OCI-LY7 (cell line): Measurements from ENCODE around the gene BTAF1. TPM values are rescaled to one million over a fixed set of nuclear protein-coding genes. Genes with fewer than 3 reads are reported as not detected.

ENCODE experiments used
- BruUV-seq: library from RNA; stranded (reverse); fragments of 400-500 nt; replicated peaks from 2 replicates; lab custom pipeline; 2021; lab: Mats Ljungman, UMichigan
- CTCF ChIA-PET: fragments of 300-600 bp; sonication (Branson Sonifier 250); formaldehyde crosslinking; loops from one replicate; lab custom pipeline; 2022; ENCODE audit warnings: antibody characterized with exemption; ENCODE audit not compliant: unreplicated experiment; lab: Charles Lee
- POLR2A ChIA-PET: fragments of 300-600 bp; sonication (Branson Sonifier 250); formaldehyde crosslinking; loops from one replicate; lab custom pipeline; 2022; ENCODE audit warnings: antibody characterized with exemption; lab: Charles Lee
- DNase-seq: peaks from one replicate; pipeline ENCODE4 v3.0.0-alpha.2; 2015; ENCODE audit warnings: low spot score
- H2AFZ ChIP-seq: fragments of 200-600 bp; sonication (generic), shearing (Covaris generic); 2 replicates; pipeline ENCODE4 v1.6.1; 2014; ENCODE audit warnings: mild to moderate bottlenecking, antibody characterized with exemption, low read length, moderate library complexity
- H3K27ac ChIP-seq: fragments of 200-600 bp; sonication (generic); 2 replicates; pipeline ENCODE4 v1.5.1; 2014; ENCODE audit warnings: mixed run types, low read depth, mild to moderate bottlenecking, moderate library complexity, low read length, inconsistent platforms; ENCODE audit not compliant: poor library complexity, severe bottlenecking
- H3K36me3 ChIP-seq: fragments of 200-600 bp; sonication (generic); 2 replicates; pipeline ENCODE4 v1.6.1; 2014; ENCODE audit warnings: mild to moderate bottlenecking, antibody characterized with exemption, low read length, moderate library complexity, mixed read lengths; ENCODE audit not compliant: insufficient read depth
- H3K4me1 ChIP-seq: fragments of 200-600 bp; sonication (generic); 2 replicates; pipeline ENCODE4 v1.5.1; 2014; ENCODE audit warnings: mild to moderate bottlenecking, low read length; ENCODE audit not compliant: insufficient read depth, poor library complexity, severe bottlenecking
- H3K4me2 ChIP-seq: fragments of 200-600 bp; sonication (generic); 2 replicates; pipeline ENCODE4 v1.6.1; 2014; ENCODE audit warnings: mild to moderate bottlenecking, low read length
- H3K4me3 ChIP-seq: fragments of 200-600 bp; sonication (generic); 2 replicates; pipeline ENCODE4 v1.5.1; 2014; ENCODE audit warnings: mild to moderate bottlenecking, low read depth, low read length; ENCODE audit not compliant: poor library complexity, severe bottlenecking
- H3K79me2 ChIP-seq: fragments of 200-600 bp; sonication (generic); 2 replicates; pipeline ENCODE4 v1.6.1; 2016; ENCODE audit warnings: low read depth, mild to moderate bottlenecking, low read length, moderate library complexity, mixed read lengths; ENCODE audit not compliant: insufficient read depth
- H3K9me2 ChIP-seq: fragments of 200-600 bp; sonication (generic); 2 replicates; pipeline ENCODE4 v1.6.1; 2016; ENCODE audit warnings: mild to moderate bottlenecking, low read length, mixed read lengths; ENCODE audit not compliant: insufficient read depth
- H3K9me3 ChIP-seq: fragments of 200-600 bp; sonication (generic); 2 replicates; pipeline ENCODE4 v1.6.1; 2014; ENCODE audit warnings: mild to moderate bottlenecking, mixed run types, low read length, mixed read lengths
- H4K20me1 ChIP-seq: fragments of 200-600 bp; sonication (generic); 2 replicates; pipeline ENCODE4 v1.6.1; 2014; ENCODE audit warnings: mild to moderate bottlenecking, antibody characterized with exemption, low read length, moderate library complexity, mixed read lengths; ENCODE audit not compliant: insufficient read depth
- EZH2phosphoT487 ChIP-seq: fragments of 200-600 bp; sonication (generic); IDR thresholded peaks from 2 replicates; pipeline ENCODE4 v1.6.1; 2018; ENCODE audit warnings: low read depth, borderline replicate concordance, mild to moderate bottlenecking, mixed run types, antibody characterized with exemption, low read length, moderate library complexity, mixed read lengths
- intact Hi-C: fragments of 100-400 bp; cut with micrococcal nuclease; formaldehyde crosslinking; loops from one replicate; pipeline ENCODE4 v1.10.0; 2022; ENCODE audit not compliant: unreplicated experiment
- total RNA-seq, 2 experiments: library from RNA; depleted of rRNA in 1 of 2; stranded (reverse); fragments of >200 nt in 1 of 2; shearing (Covaris generic) in 1 of 2; gene quantifications; 2 replicates each; pipeline ENCODE4 v1.2.3, GENCODE V29; 2014 to 2022
- TF ChIP-seq, protein P1 (sequence below): fragments of 200-600 bp; sonication (generic); conservative IDR thresholded peaks from 2 replicates; pipeline ENCODE4 v1.5.1; 2014; ENCODE audit warnings: mild to moderate bottlenecking, antibody characterized with exemption, low read length, moderate library complexity, mixed read lengths

The BTAF1 gene
- total RNA-seq, 2 experiments from 2014 or later = 65.1 to 95.6 TPM

DNA sequence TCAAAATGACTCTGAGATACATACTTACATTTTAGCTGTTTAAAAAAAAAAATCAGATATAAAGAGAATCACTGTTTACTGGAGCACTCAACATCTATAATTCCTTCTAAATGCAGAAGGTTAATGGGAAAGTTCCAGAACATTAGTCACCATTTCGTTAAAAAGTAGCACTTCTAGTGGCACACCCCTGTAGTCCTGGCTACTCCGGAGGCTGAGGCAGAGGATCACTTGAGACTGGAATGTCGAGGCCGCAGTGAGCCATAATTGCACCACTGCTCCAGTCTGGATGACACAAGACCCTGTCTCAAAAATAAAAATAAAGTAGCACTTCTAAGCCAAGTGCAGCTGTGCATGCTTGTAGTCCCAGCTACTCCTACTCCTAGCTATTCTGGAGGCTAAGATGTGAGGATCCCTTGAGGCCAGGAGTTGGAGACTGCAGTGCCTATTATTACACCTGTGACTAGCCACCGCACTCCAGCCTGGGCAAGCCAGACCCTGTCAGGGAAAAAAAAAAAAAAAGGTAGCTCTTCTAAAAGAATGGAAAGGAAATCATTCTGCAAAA is 16.5 kb upstream of the BTAF1 start:
- peaks cover 9% of the 10 kb centered on the region; the same call in 1 of the 2 replicates for H3K79me2 ChIP-seq
- H3K9me2 ChIP-seq = no peaks in the 10 kb centered on the region
- no peak overlapping the region for H2AFZ ChIP-seq
- intact Hi-C loops = loop anchor here (5.0 kb wide), 1 partner anchor 500 kb away; no protein-coding TSS in a partner anchor
- H3K9me3 ChIP-seq = no peaks in the 10 kb centered on the region
- DNase-seq = no peak
- ChIA-PET POLR2A (interaction anchor here (0.7 to 2.2 kb wide), 6 partner anchors 16 to 137 kb away, joined by 3 to 13 read pairs (median 4); partner anchors contain the start of gene BTAF1), CTCF (interaction anchor here (0.6 kb wide), 2 partner anchors 14 to 521 kb away, joined by 5 read pairs; no protein-coding TSS in a partner anchor)
- BruUV-seq = no TSS peak
- peaks cover 19% of the 10 kb centered on the region for H3K4me1 ChIP-seq
- H4K20me1 ChIP-seq = no peaks in the 10 kb centered on the region
- TF ChIP-seq EZH2phosphoT487 = no peak
- TF ChIP-seq, protein P1, sequence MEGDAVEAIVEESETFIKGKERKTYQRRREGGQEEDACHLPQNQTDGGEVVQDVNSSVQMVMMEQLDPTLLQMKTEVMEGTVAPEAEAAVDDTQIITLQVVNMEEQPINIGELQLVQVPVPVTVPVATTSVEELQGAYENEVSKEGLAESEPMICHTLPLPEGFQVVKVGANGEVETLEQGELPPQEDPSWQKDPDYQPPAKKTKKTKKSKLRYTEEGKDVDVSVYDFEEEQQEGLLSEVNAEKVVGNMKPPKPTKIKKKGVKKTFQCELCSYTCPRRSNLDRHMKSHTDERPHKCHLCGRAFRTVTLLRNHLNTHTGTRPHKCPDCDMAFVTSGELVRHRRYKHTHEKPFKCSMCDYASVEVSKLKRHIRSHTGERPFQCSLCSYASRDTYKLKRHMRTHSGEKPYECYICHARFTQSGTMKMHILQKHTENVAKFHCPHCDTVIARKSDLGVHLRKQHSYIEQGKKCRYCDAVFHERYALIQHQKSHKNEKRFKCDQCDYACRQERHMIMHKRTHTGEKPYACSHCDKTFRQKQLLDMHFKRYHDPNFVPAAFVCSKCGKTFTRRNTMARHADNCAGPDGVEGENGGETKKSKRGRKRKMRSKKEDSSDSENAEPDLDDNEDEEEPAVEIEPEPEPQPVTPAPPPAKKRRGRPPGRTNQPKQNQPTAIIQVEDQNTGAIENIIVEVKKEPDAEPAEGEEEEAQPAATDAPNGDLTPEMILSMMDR = no peak
- H3K4me3 ChIP-seq = peak overlapping the region; percentile 84
- peak overlapping the region; percentile 90 for H3K4me2 ChIP-seq
- peaks cover 9% of the 10 kb centered on the region for H3K36me3 ChIP-seq
- H3K27ac ChIP-seq = no peak overlapping the region

DNA sequence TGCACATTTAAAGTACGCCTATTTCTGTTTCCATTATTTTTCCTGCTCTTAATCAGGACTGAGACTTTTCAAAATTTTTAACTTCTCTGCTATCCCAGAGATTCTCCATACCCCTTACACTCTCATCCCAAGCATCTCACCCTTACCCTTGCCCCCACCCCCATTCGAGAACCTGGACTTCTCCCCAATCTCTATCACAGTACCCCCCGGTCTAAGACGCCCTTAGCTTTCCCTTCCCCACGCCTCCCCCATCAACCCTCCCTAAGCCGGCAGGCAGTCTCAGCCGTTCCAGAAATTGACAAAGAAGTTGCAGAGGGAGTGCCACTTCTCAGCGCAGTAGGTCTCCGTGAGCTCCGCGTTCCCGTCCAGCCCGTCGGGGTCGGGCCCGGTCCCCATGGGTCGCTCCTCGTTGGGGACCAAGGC is 15.6 kb upstream of the BTAF1 start:
- Histone ChIP-seq H3K4me2 (peak overlapping the region; percentile 90), H3K9me2 (no peaks in the 10 kb centered on the region), H4K20me1 (no peaks in the 10 kb centered on the region), H3K9me3 (no peaks in the 10 kb centered on the region), H3K79me2 (peaks cover 9% of the 10 kb centered on the region; the same call in 1 of the 2 replicates), H3K27ac (peak overlapping the region; percentile 52), H3K36me3 (peaks cover 9% of the 10 kb centered on the region), H2AFZ (peak overlapping the region; percentile 91), H3K4me1 (peaks cover 19% of the 10 kb centered on the region), H3K4me3 (peak overlapping the region; percentile 84)
- POLR2A ChIA-PET = interaction anchor here (0.6 to 2.2 kb wide), 9 partner anchors 14 to 845 kb away, joined by 3 to 13 read pairs (median 3); partner anchors contain the start of gene BTAF1
- intact Hi-C loops = loop anchor here (1.0 to 5.0 kb wide), 4 partner anchors 15 to 609 kb away; partner anchors contain the start of gene BTAF1
- no TSS peak for BruUV-seq
- DNase-seq = no peak
- CTCF ChIA-PET = interaction anchor here (0.6 kb wide), 2 partner anchors 13 to 522 kb away, joined by 5 read pairs; no protein-coding TSS in a partner anchor
- no peak for TF ChIP-seq EZH2phosphoT487
- TF ChIP-seq, protein P1 = no peak
